Epithelial cell of prostate (primary cell): ENCODE data around the gene SEBOX.
A peak's percentile ranks its signal among the peaks of the same experiment; 100 is the strongest.

Source experiments
- DNase-seq: peaks from one replicate; pipeline ENCODE4 v3.0.0-alpha.2; 2011; ENCODE audit warnings: low read depth, low spot score
- H3K27ac ChIP-seq: fragments of 450-650 bp; 2 replicates; pipeline ENCODE4 v1.5.1; 2017; ENCODE audit warnings: mild to moderate bottlenecking

The SEBOX gene

DNA sequence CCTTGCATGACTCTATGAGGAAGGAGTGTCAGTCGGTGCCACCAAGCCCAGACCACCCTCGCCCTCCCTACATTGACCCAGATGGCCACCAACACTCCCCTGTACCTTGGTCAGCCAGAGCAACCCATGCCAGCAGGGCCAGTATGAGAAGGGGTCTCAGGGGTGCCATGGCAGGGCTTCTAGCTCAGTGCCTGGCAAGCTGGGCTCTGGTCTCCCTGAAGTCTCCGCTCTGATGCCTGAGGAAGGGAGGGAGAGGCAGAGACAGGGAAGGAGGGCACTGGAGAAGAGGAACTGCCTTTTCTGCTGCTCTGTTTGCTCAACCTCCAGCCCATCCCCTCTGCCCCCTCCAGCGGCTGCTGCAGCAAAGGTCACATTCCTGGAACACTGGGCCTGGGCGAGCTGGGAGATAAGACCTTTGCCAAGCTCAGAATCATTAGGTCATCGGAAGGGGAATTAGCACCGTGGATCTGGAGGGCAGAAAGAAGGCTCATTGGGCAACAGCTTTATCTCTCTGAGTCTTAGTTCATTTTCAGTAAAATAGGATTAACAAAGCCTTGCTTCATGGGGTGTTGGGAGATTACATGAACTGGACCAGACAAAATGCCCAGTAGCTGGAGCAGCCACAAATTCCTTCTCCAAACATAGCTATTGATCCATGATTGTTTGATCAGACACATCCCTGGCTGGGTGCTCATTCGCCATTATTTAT is 5.2 kb upstream of the SEBOX start, which contains the start of gene VTN:
Gene VTN (minus strand): TSS at position 273 of the 709 bp plus-strand sequence. CDS start 104 bp downstream, at position 169.
- DNase-seq = no peak
- no peak within 1 kb of the TSS for H3K27ac ChIP-seq

DNA sequence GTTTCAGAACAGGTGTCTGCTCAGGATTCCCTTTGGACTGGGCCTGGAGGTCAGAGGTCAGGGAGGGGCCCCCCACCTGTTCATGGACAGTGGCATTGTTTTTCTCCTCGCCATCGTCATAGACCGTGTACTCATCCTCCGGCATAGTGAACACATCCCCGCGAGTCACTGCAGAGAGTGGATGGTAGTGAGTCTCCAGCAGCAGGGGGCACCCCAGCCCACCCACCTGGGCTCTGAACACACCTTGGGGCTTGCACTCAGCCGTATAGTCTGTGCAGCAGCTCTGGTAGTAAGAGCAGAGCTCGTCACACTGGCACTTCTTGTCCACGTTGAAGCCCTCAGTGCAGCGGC is 4.7 kb upstream of the SEBOX start:
- DNase-seq = no peak
- no peak overlapping the region for H3K27ac ChIP-seq

DNA sequence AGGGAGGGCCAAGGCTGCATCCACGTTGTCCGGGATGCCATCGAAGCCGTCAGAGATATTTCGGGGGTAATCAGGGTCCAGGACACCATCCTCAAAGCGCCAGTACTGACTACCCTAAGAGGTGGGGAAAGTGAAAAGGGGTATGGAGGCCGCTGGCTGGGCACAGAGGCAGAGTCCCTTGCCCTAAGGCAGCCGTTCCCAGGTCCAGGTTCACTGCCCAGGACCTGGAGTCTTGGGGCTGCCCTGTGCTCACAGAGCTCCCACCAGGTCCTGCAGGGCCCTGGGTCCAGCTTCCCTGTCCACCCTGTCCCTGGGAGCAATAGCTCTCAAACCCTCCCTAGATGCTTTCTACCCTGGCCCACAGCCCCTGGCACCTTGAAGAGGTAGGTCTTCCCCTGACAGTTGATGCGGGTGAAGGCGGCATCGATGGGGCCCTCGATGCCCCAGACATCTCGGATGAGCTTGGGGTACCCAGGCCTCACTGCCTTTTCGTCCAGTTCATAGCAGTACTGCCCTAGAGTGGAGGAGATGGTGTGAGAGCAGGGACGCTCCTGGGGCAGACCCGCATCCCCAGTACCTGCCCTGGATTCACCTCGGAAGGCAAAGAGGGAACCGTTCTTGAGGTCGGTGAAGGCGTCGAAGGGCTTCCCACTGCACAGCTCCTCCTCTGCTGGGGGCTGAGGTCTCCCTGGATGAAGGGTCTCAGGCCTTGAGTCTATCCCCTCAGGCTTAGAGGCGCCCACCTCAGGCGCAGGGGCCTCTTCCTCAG is 4.1 kb upstream of the SEBOX start:
- no peak overlapping the region for H3K27ac ChIP-seq
- DNase-seq = no peak

DNA sequence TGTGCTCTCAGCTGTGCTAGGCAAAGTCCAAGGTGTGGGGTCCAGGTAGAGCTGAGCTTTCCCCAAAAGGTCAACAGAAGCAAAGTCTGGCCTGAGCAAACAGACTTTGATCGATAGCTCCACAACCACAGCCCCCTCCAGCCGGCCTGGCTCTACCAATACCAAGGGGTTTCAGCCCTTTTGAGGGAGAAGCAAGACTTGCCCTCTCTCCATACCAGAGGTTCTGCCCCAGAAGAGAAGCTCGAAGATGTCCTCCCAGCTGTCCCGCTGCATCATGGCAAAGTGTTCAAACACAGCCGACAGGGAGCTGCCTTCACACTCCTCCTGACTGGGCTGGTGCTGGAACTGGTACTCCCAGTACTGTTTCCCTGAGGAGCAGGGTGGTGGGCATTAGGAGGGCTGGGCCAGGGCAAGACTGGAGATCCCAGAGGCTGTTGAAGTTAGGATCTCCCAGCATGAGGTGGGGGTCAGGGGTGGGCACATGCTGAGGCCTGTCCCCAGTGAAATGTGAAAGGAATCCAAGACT is 3.4 kb upstream of the SEBOX start:
- no peak overlapping the region for H3K27ac ChIP-seq
- DNase-seq = no peak

DNA sequence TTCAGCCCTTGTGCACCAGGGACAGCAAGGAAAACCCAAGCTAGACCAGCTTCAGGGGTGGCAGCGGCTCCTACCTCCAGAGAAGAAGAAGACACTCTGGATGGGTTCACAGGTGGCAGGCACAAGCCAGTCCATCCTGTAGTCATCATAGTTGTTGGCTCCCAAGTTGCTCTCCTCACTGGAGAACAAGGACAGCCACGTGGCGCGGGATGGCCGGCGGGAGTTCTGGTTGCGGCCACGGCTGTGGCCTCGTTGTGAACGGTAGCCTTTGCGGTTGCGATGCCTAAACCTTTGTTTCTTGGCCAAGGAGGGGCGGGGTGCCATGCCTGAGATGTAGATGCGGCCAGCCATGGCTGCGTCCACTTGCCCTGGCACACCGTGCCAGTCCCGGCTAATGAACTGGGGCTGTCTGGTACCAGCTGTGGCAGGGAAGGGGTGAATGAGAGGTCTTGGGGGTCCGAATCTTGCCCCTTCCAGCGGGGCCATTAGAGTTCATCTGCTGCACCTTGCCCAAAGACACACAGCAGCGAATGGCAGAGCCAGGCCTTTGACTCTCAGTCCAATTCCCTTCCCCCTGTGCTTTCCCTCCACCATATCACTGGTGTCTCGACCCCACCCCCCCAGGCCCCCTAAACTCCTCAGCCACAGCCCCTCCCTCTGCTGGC is 2.8 kb upstream of the SEBOX start:
- no peak overlapping the region for H3K27ac ChIP-seq

DNA sequence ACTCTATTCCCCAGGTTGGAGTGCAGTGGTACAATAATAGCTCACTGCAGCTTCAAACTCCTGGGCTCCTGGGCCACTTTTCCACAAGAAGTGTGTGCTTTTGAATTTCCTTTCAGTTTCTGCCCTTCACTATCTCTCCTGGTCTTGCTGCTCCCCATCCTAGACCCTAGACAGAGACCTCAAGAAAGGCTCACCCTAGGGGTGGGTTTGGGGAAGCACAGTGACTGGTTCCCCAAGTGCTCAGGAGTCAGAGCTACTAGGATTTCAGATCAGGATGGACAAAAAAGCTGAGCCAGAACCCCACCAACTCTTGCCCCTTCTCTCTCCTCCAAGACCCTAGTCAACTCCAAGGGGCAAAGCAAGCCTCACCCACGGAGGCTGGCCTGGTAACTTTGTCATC is 1.6 kb upstream of the SEBOX start:
- DNase-seq = no peak
- H3K27ac ChIP-seq = no peak overlapping the region

More for the DNA sequence above, 2.8 kb upstream of the SEBOX start:
- DNase-seq = no peak

DNA sequence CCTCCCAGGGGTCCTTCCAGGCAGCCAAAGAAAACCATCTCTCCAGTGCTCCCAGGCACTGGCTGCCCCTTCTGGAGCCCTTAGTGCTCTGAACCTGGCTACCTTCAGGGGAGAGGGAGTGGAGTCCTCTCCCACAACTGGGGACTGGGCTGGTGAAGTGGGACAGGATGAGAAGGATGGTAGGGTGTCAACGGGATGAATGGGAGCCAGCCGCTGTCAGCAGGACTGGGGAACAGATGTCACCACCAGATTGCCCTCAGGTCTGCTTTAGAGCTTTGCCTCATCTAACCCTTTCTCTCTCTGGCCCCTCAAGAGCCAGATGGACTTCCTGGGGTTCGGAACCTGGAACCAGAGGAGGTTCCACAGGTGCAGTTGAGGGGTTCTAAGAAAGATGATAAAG is 488 bp upstream of the SEBOX start:
- H3K27ac ChIP-seq = no peak overlapping the region
- no peak for DNase-seq

DNA sequence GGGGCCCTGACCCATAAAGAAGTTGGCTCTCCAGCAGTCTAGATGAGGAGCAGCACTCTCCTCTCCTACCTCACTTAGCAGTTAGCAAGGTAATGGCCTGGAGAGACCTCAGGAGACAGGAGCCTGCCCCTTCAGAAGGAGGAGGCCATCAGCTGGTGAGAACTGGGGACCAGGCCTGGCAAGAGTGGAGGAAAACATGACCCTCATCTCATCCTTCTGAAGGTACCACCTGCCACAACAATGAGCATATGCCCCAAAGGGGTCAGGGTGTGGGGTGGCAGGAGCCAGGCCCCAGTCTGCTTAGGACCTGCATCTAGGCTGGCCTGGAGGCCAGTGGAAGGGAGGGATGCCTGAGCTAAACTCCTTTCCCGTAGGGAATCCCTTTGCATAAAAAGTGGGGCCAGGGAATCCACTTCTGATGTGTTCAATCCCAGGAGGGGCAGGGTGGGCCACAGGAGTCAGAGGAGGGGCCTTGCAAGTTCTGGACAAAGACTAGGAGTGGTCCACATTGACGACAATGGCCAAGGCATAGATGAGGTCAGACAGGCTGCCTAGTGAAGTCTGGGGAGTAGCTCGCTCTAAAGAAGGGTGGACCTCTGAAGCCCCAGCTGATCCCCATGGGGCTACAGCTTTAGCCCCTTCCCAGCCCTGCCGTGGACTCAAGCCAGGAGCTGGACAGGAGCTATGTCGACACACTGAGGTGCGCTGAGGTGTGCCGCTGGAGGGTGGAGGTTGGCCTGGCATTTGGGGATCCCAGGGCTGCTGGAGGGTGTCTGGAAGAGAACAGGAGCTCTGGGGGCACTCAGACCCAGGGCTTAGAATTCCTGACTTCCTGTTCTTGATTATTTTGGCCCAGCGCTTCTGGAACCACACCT is 986 bp downstream of the SEBOX start:
- H3K27ac ChIP-seq = no peak overlapping the region
- no peak for DNase-seq

DNA sequence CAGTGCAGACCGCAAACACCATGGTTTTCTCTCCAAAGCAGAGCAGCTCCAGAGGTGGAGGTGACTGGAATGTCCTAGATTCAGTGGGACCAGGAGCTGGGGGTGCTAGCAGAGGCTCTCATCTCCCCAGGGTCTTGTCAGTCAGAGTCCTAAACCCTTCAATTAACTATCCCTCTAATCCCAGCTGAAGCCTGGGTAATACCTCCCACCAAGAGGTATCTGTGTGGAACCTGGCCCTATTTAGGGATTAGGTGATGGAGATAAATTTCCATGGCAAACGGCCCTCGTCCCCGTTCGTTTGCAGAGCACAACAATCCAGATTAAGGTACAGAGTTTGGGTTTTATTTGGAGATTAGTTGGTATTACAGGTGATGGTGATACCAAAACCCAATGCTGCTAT is 1.8 kb downstream of the SEBOX start:
- H3K27ac ChIP-seq = no peak overlapping the region
- DNase-seq = no peak

DNA sequence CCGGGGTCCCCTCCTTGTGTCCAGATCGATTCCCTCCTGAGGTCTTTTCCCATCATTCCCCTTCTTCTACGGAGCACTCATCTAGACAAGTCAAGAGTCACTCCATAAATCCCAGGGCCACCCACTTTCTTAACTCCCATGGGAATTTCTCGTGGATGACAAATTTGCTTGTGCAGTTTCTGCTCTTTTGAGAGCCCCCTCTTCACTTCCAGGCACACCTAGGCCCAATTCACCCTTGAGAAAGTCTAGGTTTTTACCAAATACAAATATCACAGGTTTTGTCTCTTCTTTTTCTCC is 7.2 kb downstream of the SEBOX start:
- H3K27ac ChIP-seq = peak overlapping the region; percentile 53
- no peak for DNase-seq

DNA sequence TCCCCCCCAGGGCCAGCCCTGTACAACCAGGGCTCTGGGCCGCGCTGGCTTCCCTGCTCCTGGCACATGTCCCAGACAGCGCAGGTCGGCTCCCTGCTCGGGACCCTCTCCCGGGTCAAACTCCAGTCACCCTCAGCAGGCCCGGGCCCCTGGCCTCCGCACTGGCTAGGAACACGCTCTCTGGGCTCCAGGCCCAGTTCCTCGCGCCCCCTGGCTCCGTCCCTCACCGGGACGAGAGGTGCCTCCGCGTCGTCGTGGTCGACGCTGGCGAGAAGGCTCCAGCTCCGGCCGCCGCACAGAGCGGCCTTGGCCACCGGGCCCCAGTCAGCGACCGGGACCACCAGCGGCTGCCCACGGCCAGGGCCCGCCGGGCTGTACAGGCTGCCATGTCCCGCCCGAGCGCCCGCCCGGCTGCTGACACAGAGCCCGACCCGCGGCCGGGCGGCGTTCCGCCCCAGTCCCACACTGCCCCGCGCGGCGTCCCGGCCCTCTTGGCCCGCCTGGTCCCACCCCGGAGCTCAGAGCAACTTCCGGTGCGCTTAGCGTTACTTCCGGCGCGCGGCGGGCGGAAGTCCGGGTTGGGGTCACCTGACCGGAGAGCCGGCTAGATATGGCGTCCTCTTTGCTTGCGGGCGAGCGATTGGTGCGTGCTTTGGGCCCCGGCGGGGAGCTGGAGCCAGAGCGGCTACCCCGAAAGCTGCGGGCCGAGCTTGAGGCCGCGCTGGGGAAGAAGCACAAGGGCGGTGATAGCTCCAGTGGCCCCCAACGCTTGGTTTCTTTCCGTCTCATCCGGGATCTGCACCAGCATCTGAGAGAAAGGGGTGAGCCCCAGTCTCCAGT is 7.7 kb downstream of the SEBOX start, which contains the start of gene POLDIP2:
Gene POLDIP2 (minus strand): TSS at position 467 of the 840 bp plus-strand sequence. CDS start 79 bp downstream, at position 388.
- DNase-seq = peak; percentile 78

DNA sequence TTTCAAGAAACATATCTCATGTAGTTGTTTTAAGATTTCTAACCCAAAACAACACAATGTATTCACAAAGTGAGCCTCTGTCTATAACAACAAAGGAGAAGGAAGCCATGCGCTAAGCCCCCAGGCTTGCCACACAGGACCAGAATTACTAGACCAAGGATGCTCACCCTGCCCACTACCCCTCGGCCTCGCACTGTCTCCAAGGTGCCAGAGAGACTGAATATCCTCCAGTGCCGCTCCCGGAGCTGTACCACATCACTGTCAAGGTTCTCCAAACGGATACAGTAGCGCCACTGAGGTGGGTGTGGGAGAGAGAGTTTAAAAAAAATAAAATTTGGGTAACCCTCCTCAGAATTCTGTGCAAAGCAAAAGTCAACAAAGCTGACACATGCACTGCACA is 14.7 kb downstream of the SEBOX start:
- DNase-seq = no peak
- no peak overlapping the region for H3K27ac ChIP-seq

More for the DNA sequence above, 7.7 kb downstream of the SEBOX start, which contains the start of gene POLDIP2:
- peak within 1 kb of the TSS; percentile 53 for H3K27ac ChIP-seq

DNA sequence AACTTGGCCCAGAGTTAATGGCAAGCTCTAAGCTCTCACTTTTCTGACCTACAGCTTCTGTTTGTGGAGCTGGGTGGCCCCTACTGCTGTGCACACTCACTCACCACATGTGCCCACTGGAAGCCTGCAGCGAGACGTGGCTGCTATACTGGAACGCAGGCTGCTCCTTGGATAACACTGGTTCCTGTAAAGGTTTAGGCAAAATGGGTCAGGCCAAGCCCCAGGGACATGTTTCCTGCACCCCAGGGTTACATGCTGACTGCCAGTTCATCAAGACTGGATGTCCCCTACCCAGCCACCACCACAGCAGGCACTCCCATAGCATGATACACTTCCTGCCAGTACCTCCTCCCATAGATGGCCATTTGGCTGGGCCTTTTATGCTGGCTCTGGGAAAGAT is 16.0 kb downstream of the SEBOX start:
- H3K27ac ChIP-seq = no peak overlapping the region
- DNase-seq = no peak

DNA sequence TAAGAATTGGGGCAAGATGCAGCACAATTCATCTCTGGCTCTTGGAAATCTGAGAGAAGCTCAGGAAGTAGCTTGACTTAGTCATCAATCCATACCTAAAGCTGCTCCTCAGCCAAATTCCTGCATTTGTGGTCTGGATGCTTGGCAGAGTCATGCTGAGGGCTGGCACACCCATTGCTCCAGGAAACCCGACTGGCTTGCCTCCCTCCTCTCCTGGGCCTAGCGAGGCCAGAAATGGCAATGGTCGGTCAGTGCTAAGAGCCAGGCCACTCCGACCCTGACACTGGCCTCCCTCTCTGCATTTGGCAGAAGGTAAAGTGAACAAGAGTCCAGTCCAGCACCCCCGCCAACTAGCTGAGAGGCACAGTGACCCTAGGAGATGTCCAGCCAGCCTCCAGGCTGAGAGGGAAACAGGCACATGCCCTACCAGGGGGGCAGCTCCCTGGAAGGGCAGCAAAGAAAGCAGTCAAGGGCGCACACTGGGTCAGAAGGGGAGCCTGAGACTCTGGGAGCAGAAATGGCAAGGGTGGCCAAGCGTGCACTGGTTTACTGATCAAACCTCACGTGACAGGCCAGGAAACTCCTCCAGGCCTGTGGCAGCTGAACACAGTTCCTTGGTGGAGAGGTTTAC is 17.6 kb downstream of the SEBOX start:
- DNase-seq = peak; percentile 82
- H3K27ac ChIP-seq = peak overlapping the region; percentile 85

DNA sequence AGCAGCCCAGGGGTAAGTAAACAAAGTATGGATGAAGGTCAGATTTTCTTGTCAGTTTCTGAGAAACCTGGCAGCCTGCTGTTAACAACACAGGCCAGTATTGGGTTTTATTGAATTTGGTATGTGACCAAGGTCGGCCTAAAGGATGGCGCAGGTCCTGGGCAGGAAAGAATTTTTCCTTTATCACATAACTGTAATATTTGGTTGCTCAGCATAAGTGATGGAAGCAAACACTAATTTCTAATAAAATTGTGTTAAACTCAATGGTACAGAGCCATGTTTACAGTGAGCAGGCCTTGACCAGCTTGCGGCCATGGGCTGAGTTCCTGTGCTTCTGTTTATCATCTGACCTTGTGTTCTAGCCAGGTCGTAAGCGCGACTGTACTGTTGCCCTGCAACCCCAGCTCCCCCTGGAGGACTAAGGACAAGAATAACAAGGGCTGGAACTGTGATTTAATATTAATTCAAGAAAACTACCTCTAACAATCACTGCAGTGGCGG is 18.2 kb downstream of the SEBOX start:
- H3K27ac ChIP-seq = peak overlapping the region; percentile 85
- DNase-seq = no peak

DNA sequence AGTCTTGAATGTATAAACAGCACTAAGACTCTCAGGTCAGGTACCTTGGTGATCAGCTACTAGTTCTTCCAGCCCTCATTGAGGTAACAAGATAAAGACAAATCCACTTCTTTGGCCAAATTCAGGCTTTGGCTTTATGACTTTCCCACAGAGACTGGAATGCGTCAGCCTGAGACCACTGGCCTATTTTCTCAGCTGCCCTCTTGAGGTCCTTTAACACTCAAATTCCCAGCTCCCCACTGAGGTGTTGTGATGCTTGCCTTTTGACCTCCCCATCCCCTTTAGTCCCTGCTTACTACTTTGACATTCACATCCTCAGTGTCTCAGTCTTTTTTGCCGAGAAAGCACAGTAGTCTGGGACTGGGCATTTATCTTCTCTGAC is 18.8 kb downstream of the SEBOX start:
- DNase-seq = no peak

DNA sequence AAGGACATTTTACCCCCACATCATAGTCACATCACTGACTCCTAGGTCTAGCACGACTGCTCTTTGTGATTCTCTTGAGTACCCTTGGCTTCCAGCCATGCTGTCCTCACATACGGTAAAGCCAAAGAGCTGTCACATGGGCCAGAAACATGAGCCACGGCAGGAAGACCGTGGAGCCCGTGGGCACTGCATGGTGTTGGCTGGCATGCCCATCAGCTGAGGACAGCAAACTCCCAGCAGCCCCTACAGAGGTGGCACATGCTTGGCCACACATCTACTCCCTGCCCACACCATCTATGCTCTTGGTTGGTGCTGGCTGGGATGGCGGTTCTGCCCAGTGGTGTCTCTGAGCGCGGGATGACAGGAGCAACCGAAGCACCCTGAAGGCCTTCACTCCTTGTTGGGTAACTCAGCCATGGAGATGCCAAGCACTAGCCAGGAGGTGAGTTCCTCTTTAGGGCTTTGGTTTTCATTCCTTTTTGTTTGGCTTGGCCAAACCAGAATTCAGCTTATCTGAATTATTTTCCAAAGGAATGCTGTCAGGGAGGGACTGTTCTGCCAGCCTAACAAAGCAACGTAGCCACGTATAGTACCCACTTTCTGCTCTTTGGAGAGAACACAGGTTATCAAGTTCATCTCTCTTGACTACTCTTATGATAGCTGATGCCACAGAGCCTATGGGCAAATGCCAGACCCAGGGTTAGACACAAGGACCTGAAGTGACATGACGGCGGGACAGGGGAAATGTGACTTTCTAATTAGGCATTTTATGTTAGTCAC is 19.4 kb downstream of the SEBOX start:
- peak overlapping the region; percentile 85 for H3K27ac ChIP-seq
- no peak for DNase-seq

More for the DNA sequence above, 18.8 kb downstream of the SEBOX start:
- H3K27ac ChIP-seq = peak overlapping the region; percentile 85

DNA sequence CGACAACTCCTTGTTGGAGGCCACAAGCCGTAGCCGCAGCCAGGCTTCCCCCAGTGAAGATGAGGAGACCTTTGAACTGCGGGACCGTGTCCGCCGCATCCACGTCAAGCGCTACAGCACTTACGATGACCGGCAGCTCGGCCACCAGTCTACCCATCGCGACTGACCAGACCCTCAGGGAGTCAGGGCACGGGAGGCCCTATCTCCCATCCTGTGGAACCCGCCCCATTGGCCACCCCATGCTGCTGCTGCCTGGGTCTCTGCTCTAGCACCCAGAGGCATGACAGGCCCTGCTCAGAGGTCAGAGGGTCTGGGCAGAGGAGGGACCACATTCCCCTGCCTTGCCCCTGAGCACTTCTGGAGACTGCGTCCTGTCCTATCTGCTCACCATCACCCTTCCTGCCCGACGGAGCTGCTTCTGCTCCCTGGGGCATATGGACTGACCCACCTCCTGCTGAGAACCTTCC is 20.5 kb downstream of the SEBOX start:
- no peak overlapping the region for H3K27ac ChIP-seq
- DNase-seq = no peak
